Smooth muscle cell (in vitro differentiated cells): ENCODE data around the gene CTRB2. TPM values are rescaled to one million over a fixed set of nuclear protein-coding genes. Genes with fewer than 3 reads are reported as not detected.

Experiments
- DNase-seq: peaks from one replicate; lab custom pipeline; 2025; ENCODE audit not compliant: unreplicated experiment; lab: John Stamatoyannopoulos, UW
- H2AFZ ChIP-seq: fragments of 200-600 bp; sonication (generic); 2 replicates; pipeline ENCODE4 v1.6.0; 2016; ENCODE audit warnings: antibody characterized with exemption, low read depth, mild to moderate bottlenecking
- H3F3A ChIP-seq: fragments of 200-600 bp; sonication (generic); 2 replicates; pipeline ENCODE4 v1.6.0; 2017; ENCODE audit warnings: antibody characterized with exemption, low read depth
- H3K27ac ChIP-seq: fragments of 200-600 bp; sonication (generic); 2 replicates; pipeline ENCODE4 v1.5.1; 2016; ENCODE audit warnings: low read depth, mild to moderate bottlenecking
- H3K27me3 ChIP-seq: fragments of 200-600 bp; sonication (generic); 2 replicates; pipeline ENCODE4 v1.6.1; 2016; ENCODE audit warnings: low read depth, mild to moderate bottlenecking
- H3K36me3 ChIP-seq: fragments of 200-600 bp; sonication (generic); 2 replicates; pipeline ENCODE4 v1.5.1; 2016; ENCODE audit warnings: low read depth
- H3K4me1 ChIP-seq: fragments of 200-600 bp; sonication (generic); 2 replicates; pipeline ENCODE4 v1.5.1; 2016; ENCODE audit warnings: low read depth
- H3K4me2 ChIP-seq: fragments of 200-600 bp; sonication (generic); 2 replicates; pipeline ENCODE4 v1.6.0; 2016; ENCODE audit warnings: mild to moderate bottlenecking
- H3K4me3 ChIP-seq: fragments of 200-600 bp; sonication (generic); 2 replicates; pipeline ENCODE4 v1.5.1; 2016; ENCODE audit warnings: mild to moderate bottlenecking
- H3K79me2 ChIP-seq: fragments of 200-600 bp; sonication (generic); 2 replicates; pipeline ENCODE4 v1.6.0; 2016; ENCODE audit warnings: low read depth, mild to moderate bottlenecking
- H3K9ac ChIP-seq: fragments of 200-600 bp; sonication (generic); 2 replicates; pipeline ENCODE4 v1.6.0; 2016; ENCODE audit warnings: low read depth
- H3K9me3 ChIP-seq: fragments of 200-600 bp; sonication (generic); replicated peaks from 2 replicates; pipeline ENCODE4 v1.5.1; 2016; ENCODE audit warnings: low read depth
- H4K20me1 ChIP-seq: fragments of 200-600 bp; sonication (generic); 2 replicates; pipeline ENCODE4 v1.6.0; 2016; ENCODE audit warnings: low read depth
- WGBS: methylation state at CpG from one replicate; pipeline ENCODE4 v1.1.7; 2016; ENCODE audit warnings: low lambda C conversion rate; 5-methylcytosine and 5-hydroxymethylcytosine counted together
- polyA plus RNA-seq: library from polyadenylated mRNA; unstranded; fragments of >200 nt; fragmentation: Nextera tagmentation; extraction: Ambion mirVana; gene quantifications from 2 replicates; pipeline ENCODE4 v1.2.1, GENCODE V29; 2016
- total RNA-seq: library from RNA; depleted of rRNA; stranded (reverse); fragments of >200 nt; gene quantifications from 2 replicates; pipeline ENCODE4 v1.2.3, GENCODE V29; 2014
- TF ChIP-seq, protein P1 (sequence below): fragments of 200-600 bp; sonication (generic); IDR thresholded peaks from 2 replicates; pipeline ENCODE4 v1.5.1; 2017; ENCODE audit warnings: borderline replicate concordance, mild to moderate bottlenecking, antibody characterized with exemption; ENCODE audit not compliant: insufficient read depth, poor library complexity, severe bottlenecking

CTRB2 gene
- total and polyA plus RNA-seq, 2 experiments from 2014 or later, result 1.7 to 2.3 TPM

DNA sequence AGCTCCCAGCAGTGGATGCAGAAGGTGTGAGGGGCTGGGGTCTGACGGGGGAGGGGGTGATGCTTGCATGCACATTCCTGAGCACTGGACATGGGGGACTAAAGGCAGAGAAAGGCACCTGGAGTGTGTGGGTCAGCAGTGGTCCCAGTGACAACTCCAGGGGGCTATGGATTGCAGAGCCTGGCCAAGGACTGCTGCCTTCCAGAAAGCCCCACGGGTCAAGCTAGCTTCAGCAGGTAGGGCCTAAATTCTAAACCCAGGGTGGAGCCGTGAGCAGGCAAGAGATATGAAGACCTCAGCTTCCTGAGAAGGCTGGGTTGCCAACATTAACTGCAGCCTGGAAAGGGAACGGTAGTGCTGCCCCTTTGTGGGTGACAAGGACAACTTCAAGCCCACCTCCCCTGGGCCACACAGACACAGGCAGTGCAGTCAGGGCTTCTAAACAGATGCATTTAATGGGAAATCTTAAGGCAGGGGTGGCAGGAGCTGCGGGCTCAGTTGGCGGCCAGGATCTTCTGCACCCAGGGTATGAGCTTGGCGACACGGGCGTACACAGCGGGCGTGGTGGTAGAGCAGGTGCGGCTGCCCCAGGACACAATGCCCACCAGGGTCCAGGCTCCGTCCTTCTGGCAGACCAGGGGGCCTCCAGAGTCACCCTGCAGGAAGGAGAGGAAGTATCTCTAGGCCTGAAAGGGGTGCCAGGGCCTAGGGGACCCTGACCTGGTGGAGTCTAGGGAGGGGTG is 3.1 kb downstream of the CTRB2 start:
- no peak overlapping the region for H3K9ac ChIP-seq
- TF ChIP-seq, protein P1, sequence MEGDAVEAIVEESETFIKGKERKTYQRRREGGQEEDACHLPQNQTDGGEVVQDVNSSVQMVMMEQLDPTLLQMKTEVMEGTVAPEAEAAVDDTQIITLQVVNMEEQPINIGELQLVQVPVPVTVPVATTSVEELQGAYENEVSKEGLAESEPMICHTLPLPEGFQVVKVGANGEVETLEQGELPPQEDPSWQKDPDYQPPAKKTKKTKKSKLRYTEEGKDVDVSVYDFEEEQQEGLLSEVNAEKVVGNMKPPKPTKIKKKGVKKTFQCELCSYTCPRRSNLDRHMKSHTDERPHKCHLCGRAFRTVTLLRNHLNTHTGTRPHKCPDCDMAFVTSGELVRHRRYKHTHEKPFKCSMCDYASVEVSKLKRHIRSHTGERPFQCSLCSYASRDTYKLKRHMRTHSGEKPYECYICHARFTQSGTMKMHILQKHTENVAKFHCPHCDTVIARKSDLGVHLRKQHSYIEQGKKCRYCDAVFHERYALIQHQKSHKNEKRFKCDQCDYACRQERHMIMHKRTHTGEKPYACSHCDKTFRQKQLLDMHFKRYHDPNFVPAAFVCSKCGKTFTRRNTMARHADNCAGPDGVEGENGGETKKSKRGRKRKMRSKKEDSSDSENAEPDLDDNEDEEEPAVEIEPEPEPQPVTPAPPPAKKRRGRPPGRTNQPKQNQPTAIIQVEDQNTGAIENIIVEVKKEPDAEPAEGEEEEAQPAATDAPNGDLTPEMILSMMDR, result no peak
- H3K79me2 ChIP-seq, result no peaks in the 10 kb centered on the region
- WGBS, result 85% methylated on average over 13 of the region's 13 CpGs
- no peaks in the 10 kb centered on the region for H4K20me1 ChIP-seq
- no peak overlapping the region for H3K27ac ChIP-seq
- no peaks in the 10 kb centered on the region for H3K27me3 ChIP-seq
- H3K4me1 ChIP-seq, result no peaks in the 10 kb centered on the region
- no peak overlapping the region for H3K4me3 ChIP-seq
- H3F3A ChIP-seq, result no peaks in the 10 kb centered on the region
- no peak overlapping the region for H2AFZ ChIP-seq
- no peak for DNase-seq
- no peaks in the 10 kb centered on the region for H3K9me3 ChIP-seq
- no peak overlapping the region for H3K4me2 ChIP-seq
- H3K36me3 ChIP-seq, result no peaks in the 10 kb centered on the region

DNA sequence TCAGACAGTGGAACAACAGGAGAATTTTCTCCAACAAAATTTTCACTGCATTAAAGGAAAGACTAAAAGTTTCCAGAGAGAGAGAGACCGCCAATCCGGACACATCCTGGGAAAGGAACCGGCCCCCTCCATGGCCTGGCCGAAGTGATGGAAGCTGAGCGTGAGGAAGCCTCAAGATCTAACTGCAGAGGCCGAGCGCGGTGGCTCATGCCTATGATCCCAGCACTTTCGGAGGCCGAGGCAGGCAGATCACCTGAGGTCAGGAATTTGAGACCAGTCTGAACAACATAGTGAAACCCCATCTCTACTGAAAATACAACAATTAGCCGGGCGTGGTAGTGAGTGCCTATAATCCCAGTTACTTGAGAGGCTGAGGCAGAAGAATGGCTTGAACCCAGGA is 3.9 kb downstream of the CTRB2 start:
- no peak overlapping the region for H3K4me3 ChIP-seq
- no peaks in the 10 kb centered on the region for H3F3A ChIP-seq
- H3K4me2 ChIP-seq, result no peak overlapping the region
- no peak overlapping the region for H2AFZ ChIP-seq
- no peaks in the 10 kb centered on the region for H3K36me3 ChIP-seq
- TF ChIP-seq, protein P1, result no peak
- H3K9me3 ChIP-seq, result no peaks in the 10 kb centered on the region
- no peak overlapping the region for H3K9ac ChIP-seq
- WGBS, result 95% methylated on average over 12 of the region's 12 CpGs
- H4K20me1 ChIP-seq, result no peaks in the 10 kb centered on the region
- H3K79me2 ChIP-seq, result no peaks in the 10 kb centered on the region
- H3K27ac ChIP-seq, result no peak overlapping the region
- no peaks in the 10 kb centered on the region for H3K4me1 ChIP-seq
- DNase-seq, result no peak
- H3K27me3 ChIP-seq, result no peaks in the 10 kb centered on the region

- no peaks in the 10 kb centered on the region for H3K79me2 ChIP-seq
- no peaks in the 10 kb centered on the region for H3K9me3 ChIP-seq
- no peak overlapping the region for H3K4me2 ChIP-seq
- DNase-seq, result no peak
- WGBS, result 95% methylated on average over 13 of the region's 13 CpGs
- no peaks in the 10 kb centered on the region for H4K20me1 ChIP-seq
- H3K4me1 ChIP-seq, result no peaks in the 10 kb centered on the region
- TF ChIP-seq, protein P1, result no peak
- H3K27me3 ChIP-seq, result no peaks in the 10 kb centered on the region
- no peak overlapping the region for H3K9ac ChIP-seq
- no peak overlapping the region for H2AFZ ChIP-seq
- no peaks in the 10 kb centered on the region for H3F3A ChIP-seq
- H3K27ac ChIP-seq, result no peak overlapping the region
- no peaks in the 10 kb centered on the region for H3K36me3 ChIP-seq
- no peak overlapping the region for H3K4me3 ChIP-seq
Measured at GRCh38 chr16:75202069-75202590, 4.8 kb downstream of the CTRB2 start.
